Heart left ventricle (tissue), 16 donors: Measurements from ENCODE around the gene RAD51B. TPM values are rescaled to one million over a fixed set of nuclear protein-coding genes. Genes with fewer than 3 reads are reported as not detected.

Source experiments
- ATAC-seq, 4 donors: fragments of 200-7000 bp; cut with Tn5 transposase; one replicate each; pipeline ENCODE4 v1.9.1; 2020 to 2022; ENCODE audit warnings: moderate library complexity in 4 of 4, mild to moderate bottlenecking in 3 of 4, moderate number of reproducible peaks in 1 of 4
- DNase-seq, 5 donors: peaks; one replicate each; pipeline ENCODE4 v3.0.0-alpha.2; 2020
- H3K27ac ChIP-seq, 12 donors: fragments of 200-600 bp; sonication (generic) in 4 of 12; one replicate each; pipeline versions ENCODE4 v1.5.0 to v1.8.0; 2016 to 2022; ENCODE audit warnings: mild to moderate bottlenecking in 2 of 12
- H3K27me3 ChIP-seq, 9 donors: fragments of 200-600 bp; sonication (generic) in 2 of 9; one replicate each; pipeline versions ENCODE4 v1.5.1 to v1.8.0; 2016 to 2022; ENCODE audit warnings: mild to moderate bottlenecking in 3 of 9
- H3K36me3 ChIP-seq, 9 donors: fragments of 200-600 bp; sonication (generic) in 2 of 9; one replicate each; pipeline versions ENCODE4 v1.5.0 to v1.8.0; 2018 to 2022; ENCODE audit warnings: mild to moderate bottlenecking in 2 of 9
- H3K4me1 ChIP-seq, 12 donors: fragments of 200-600 bp; sonication (generic) in 4 of 12; one replicate each; pipeline versions ENCODE4 v1.5.0 to v1.8.0; 2016 to 2022; ENCODE audit warnings: mild to moderate bottlenecking in 3 of 12
- H3K4me3 ChIP-seq, 12 donors: fragments of 200-600 bp; sonication (generic) in 4 of 12; one replicate each; pipeline versions ENCODE4 v1.5.0 to v1.8.0; 2017 to 2022; ENCODE audit warnings: mild to moderate bottlenecking in 9 of 12, moderate library complexity in 4 of 12
- H3K9me3 ChIP-seq, 12 donors: fragments of 200-600 bp; sonication (generic) in 4 of 12; one replicate each; pipeline versions ENCODE4 v1.5.0 to v1.8.0; 2016 to 2022; ENCODE audit warnings: mild to moderate bottlenecking in 1 of 12
- POLR2A ChIP-seq, 2 donors: fragments of 450-650 bp; IDR thresholded peaks; one replicate each; pipeline ENCODE4 v1.6.1; 2017; ENCODE audit warnings: antibody characterized with exemption in 2 of 2, mild to moderate bottlenecking in 2 of 2, moderate library complexity in 2 of 2
- WGBS, 4 donors: extraction: QIAGEN DNeasy Blood & Tissue Kit in 2 of 4; methylation state at CpG; one replicate each; pipeline versions ENCODE4 v1.1.5 to v1.1.7; 2013 to 2018; 5-methylcytosine and 5-hydroxymethylcytosine counted together
- intact Hi-C, 10 donors: fragments of 100-400 bp; cut with DNase I; formaldehyde crosslinking; loops; one replicate each; pipeline versions ENCODE4 v1.11.1 to v1.14.2; 2022
- polyA plus RNA-seq, 2 donors: library from polyadenylated mRNA; stranded (reverse); fragments of 200-250 nt; gene quantifications; one replicate each; pipeline ENCODE4 v1.2.3, GENCODE V29; 2013
- total RNA-seq, 9 donors: library from RNA; depleted of rRNA in 2 of 9; stranded (reverse); fragments of >200 nt in 2 of 9; fragmentation: NEBNext Ultra II Directional in 3 of 9; extraction: Animal tissue kit (Norgen Biotek cat#: 25700) in 3 of 9; gene quantifications; one replicate each; pipeline versions ENCODE4 v1.1.0 to v1.2.4, GENCODE V29; 2016 to 2023
- TF ChIP-seq, protein P1 (sequence below), 12 donors: fragments of 200-600 bp; sonication (generic) in 4 of 12; IDR thresholded peaks; one replicate each; pipeline versions ENCODE4 v1.5.0 to v1.8.0; 2018 to 2022; ENCODE audit warnings: antibody characterized with exemption in 12 of 12, mild to moderate bottlenecking in 5 of 12
- donor health status: ischemic (EF 13 %, LVEDD 7.1; RV severe dilation, severe dysfunction).
- donor health status: healthy with polysubstance abuse.
- donor health status: DM: no; HTN: yes; CAD: no.
- donor health status: DM: no; HTN: no; CAD: no.
- donor health status: ischemic (EF 25% LVEDD 6.9; RV normal size, moderate dysfunction).
- donor health status: ischemic (EF 25% LVEDD 5.7; RV mildly dilated, moderate dysfunction).
- donor health status: healthy.
- donor health status: DM: yes; HTN: yes; CAD: no.
- donor health status: ischemic (EF 35%, LVEDD 5.7; RV mildly dilated, moderate dysfunction).
- donor health status: nonischemic (EF 11% LVEDD 7.7; RV severe dilation, severe dysfunction).
- donor health status: DM: yes; HTN: yes; CAD: no.
- donor health status: PGD.
- donor health status: ischemic (EF 29% LVEDD 5.4; RV normal size, mild dysfunction).
- donor health status: nonischemic (EF 23%, LVEDD 6.1; RV moderate dilation, normal function).

RAD51B gene
- total and polyA plus RNA-seq, 11 donors: 1.3 to 11.3 (median 3.2) TPM

DNA sequence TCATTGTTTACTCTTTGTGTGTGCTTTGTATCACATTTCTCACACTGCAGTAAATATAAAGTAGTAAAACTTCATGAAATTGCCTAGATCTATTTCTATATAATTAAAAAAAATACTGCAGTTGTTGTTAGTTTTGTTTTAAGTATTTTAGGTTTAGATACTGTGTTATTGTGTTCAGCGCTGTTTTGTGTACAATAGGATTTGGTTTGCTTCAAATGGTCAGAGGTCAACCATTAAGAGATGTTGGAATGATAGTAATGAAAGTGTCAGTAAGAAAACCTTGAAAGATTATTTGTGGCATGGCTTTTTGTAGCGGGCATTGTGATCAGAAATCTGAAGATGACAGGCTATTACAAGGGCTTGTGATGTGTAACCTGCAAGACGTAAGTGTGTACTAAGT is 67.9 kb downstream of the RAD51B start:
- Histone ChIP-seq H3K4me1 (peaks cover 0 to 21% (median 0%) of the 10 kb centered on the region in 12 donors), H3K4me3 (peak overlapping the region in 2 of 12 donors; percentile 1 to 9), H3K9me3 (no peaks in the 10 kb centered on the region), H3K27ac (no peak overlapping the region), H3K36me3 (no peaks in the 10 kb centered on the region), H3K27me3 (no peaks in the 10 kb centered on the region)
- DNase-seq: no peak
- intact Hi-C loops: no loop called here
- ATAC-seq: no peak
- TF ChIP-seq, protein P1, sequence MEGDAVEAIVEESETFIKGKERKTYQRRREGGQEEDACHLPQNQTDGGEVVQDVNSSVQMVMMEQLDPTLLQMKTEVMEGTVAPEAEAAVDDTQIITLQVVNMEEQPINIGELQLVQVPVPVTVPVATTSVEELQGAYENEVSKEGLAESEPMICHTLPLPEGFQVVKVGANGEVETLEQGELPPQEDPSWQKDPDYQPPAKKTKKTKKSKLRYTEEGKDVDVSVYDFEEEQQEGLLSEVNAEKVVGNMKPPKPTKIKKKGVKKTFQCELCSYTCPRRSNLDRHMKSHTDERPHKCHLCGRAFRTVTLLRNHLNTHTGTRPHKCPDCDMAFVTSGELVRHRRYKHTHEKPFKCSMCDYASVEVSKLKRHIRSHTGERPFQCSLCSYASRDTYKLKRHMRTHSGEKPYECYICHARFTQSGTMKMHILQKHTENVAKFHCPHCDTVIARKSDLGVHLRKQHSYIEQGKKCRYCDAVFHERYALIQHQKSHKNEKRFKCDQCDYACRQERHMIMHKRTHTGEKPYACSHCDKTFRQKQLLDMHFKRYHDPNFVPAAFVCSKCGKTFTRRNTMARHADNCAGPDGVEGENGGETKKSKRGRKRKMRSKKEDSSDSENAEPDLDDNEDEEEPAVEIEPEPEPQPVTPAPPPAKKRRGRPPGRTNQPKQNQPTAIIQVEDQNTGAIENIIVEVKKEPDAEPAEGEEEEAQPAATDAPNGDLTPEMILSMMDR (IDR thresholded peaks at IDR 0.05): no peak
- no peak for TF ChIP-seq POLR2A (IDR thresholded peaks at IDR 0.05)
- WGBS, 4 donors: 84 to 88% (median 86%) methylated on average over 3 of the region's 3 CpGs

DNA sequence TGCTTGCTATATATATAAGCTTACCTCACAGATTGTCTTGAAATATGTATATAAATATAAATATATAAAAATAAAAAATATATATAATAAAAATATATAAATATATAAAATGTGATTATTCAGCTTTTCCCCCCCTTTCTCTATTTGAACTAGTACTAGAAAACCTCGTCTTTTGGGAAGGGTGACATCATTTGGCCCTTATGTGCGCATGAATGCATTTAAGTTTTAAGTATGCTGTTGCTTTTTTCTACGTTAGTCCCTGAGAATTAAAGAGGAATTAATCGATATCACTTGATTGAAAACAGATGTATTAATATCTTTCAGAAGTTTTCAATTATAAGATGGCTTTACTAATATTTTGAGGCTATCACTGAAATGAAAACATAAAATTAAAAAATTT is 69.9 kb downstream of the RAD51B start:
- Histone ChIP-seq H3K36me3 (no peaks in the 10 kb centered on the region), H3K9me3 (no peaks in the 10 kb centered on the region), H3K27me3 (no peaks in the 10 kb centered on the region), H3K4me3 (no peak overlapping the region), H3K4me1 (peaks cover 0 to 5% (median 0%) of the 10 kb centered on the region in 12 donors), H3K27ac (no peak overlapping the region)
- intact Hi-C loops: no loop called here
- DNase-seq (no peak), ATAC-seq (no peak)
- 91 to 95% (median 92%) methylated on average over 4 of the region's 4 CpGs for WGBS, 4 donors
- TF ChIP-seq POLR2A (IDR thresholded peaks at IDR 0.05): no peak
- TF ChIP-seq, protein P1 (IDR thresholded peaks at IDR 0.05): no peak

- Histone ChIP-seq H3K27me3 (no peaks in the 10 kb centered on the region), H3K27ac (no peak overlapping the region), H3K4me1 (no peaks in the 10 kb centered on the region), H3K4me3 (no peak overlapping the region), H3K36me3 (no peaks in the 10 kb centered on the region), H3K9me3 (no peaks in the 10 kb centered on the region)
- no peak for ATAC-seq
- no peak for DNase-seq
- TF ChIP-seq, protein P1 (IDR thresholded peaks at IDR 0.05): no peak
- intact Hi-C loops: no loop called here
- WGBS, 4 donors: 83 to 100% (median 92%) methylated on average over 1 of the region's 1 CpG
These were observed 73.0 kb downstream of the RAD51B start for GRCh38 chr14:67892466-67893100.

DNA sequence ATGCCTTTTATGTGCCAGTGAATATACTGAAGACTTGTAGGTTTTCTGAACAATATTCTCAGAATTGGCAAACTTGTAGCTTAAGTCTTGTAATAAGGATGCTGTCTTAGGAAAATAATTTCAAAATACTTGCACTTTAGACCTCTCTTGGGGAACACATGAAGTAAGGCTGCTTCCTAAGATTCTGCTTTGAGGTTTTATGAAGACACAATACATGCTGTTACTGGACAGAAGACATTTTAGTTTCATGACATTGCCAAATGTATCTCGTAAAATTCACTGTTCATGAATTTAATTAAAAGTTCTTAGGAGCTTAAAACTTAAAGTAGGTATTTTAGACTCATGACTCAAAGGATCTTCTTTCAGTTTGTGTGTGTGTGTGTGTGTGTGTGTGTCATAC is 80.7 kb downstream of the RAD51B start:
- intact Hi-C loops: no loop called here
- TF ChIP-seq, protein P1 (IDR thresholded peaks at IDR 0.05): no peak
- TF ChIP-seq POLR2A (IDR thresholded peaks at IDR 0.05): no peak
- WGBS, 4 donors: 75 to 95% (median 86%) methylated on average over 1 of the region's 1 CpG
- H3K27ac ChIP-seq: no peak overlapping the region
- ATAC-seq (no peak), DNase-seq (no peak)
- no peaks in the 10 kb centered on the region for H3K4me1 ChIP-seq
- peaks cover 0 to 27% (median 13%) of the 10 kb centered on the region in 12 donors for H3K9me3 ChIP-seq
- no peaks in the 10 kb centered on the region for H3K27me3 ChIP-seq
- H3K4me3 ChIP-seq: no peak overlapping the region
- H3K36me3 ChIP-seq: no peaks in the 10 kb centered on the region
